ENCODE data around the gene NLGN4X.
"Not testable (repeated sequence)": the region's sequence is repeated elsewhere in the genome, so short reads cannot be mapped to it uniquely, and the experiment has no call there.

The NLGN4X gene

GRCh38 chrX:6005856-6006255 is 222.8 kb downstream of the NLGN4X start:
- DNase-seq (ENCODE audit: low read depth, low spot score): no peak

DNA sequence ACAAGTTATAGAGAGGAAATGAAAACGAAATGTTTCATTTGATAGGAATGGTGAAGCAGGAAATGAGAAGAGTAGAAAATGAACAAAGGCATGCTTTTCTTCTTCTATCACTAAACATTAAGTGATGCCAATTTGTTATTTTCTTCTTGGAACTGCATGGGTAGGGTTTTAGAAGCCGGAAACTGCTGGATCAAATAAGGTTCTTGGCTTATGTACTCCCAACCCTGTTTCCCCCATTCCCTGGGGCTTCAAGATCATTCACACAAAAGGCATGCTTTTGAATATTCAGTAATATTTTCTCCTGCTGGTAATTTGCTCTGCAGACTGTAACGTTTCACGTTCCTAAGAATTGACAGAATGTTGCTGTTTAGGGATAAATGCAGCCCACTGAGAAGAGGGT is 224.1 kb downstream of the NLGN4X start:
- no peak for DNase-seq (ENCODE audit: low read depth, low spot score)

DNA sequence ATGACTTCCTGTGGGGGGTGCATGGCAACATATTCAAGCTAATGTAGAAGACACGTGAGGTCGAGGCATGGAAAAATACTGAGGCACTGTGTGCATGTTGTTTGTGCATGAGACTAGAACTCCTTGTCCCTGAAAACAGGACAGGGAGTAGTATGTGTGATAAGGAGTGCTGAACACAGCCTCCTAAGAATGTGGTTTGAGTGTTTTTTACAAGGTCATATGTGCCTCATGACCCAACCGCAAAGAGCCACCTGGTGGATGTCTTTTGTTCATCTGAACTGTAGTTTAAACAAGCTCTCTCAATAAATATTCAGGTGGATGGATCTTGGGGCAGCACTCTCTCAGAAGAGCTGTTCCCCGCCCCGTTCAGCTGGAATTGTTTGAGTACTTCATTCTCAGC is 226.6 kb downstream of the NLGN4X start:
- no peak for DNase-seq (ENCODE audit: low read depth, low spot score)

DNA sequence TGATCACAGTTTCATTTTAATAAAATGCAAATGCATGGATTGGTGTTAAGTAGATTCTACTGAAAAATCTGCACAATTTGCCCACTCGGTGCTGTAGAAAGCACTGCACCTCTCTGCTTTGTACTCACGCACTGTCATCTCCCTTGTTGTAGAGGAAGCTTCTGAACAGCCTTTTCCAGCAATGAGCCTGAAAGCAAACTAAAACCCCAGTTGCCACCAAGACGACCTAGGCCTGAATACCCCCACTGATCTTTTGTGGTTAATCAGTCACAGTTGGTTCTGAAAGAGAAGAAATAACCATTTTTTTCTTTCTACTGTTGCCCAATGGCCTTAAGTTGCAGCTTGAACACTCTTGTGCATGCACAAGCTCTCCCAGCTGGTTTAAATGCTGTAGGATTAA is 229.8 kb downstream of the NLGN4X start:
- no peak for DNase-seq (ENCODE audit: low read depth, low spot score)

DNA sequence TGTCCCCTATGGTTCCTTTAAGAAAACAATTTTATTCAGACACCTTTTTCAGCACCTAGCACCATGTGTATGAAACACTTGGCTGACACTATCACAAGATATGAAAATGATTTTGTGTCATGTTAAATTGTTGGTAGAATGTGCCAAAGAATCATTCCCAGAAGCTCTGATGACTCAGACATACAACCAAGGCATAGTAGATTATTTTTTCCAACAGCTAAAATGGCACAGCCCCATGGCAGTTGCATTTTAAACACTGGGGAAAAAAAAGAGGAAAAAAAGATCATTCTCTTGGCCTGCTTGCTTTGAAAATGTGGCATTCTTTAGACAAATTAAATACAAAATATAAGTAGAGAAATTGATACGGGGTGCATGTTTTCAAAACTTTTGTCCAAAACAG is 230.2 kb downstream of the NLGN4X start:
- no peak for DNase-seq (ENCODE audit: low read depth, low spot score)

DNA sequence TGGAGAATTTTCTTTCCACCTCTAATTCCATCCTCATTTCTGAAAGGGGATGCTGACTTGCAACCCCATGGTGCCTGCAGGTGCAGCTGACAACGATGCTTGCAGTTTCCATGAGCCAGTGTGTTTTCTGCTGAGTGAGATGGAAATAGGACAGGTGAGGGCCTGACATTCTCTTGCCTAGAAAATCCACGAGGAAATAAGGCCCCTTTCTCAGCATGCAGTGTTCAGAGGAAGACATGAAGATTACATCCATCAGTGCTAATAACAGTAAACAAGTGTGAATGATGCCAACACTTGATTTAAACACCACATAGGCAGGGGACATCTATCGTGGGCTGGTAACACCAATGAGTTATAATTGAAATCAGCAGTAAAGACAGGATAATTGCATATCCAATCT is 237.3 kb downstream of the NLGN4X start:
- DNase-seq (ENCODE audit: low read depth, low spot score): no peak

DNA sequence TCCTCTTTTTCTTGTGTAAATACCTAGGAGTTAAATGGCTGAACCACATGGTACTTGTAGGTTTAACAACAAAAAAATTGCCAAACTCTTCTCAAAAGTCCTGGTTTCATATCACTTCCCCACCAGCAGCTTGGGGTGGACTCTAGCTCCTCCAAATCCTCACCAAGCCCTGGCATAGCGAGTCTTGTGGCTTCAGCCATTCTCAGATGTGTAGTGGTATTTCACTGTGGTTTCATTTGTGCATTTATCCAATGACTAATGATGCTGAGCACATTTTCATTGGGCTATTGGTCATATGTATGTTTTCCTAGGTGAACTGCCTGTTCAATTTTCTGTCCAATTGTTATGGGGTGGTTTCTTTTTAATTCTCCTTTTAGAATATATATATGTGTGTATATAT is 249.3 kb downstream of the NLGN4X start:
- DNase-seq (ENCODE audit: low read depth, low spot score): no peak

GRCh38 chrX:5976332-5976731 is 252.3 kb downstream of the NLGN4X start:
- DNase-seq (ENCODE audit: low read depth, low spot score): no peak

DNA sequence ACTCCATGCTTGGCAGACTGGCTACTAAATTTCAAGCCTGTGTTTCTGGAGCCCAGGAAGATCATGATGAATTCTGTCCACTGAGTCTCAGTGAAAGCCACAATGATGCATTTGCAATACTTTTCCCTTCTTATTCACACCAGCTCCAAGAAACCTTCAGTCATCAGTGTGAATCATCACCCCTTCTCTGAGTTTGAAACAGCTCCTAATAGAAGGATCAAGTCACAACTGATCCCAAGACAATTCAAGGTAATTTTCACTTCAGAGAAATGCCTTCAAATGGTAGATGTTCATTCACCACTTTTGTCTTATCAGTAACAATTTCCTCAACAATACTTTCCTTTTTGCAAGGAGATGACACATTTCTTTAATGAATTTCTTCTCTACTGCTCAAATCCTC is 257.4 kb downstream of the NLGN4X start:
- DNase-seq (ENCODE audit: low read depth, low spot score): no peak

GRCh38 chrX:5965406-5965805 is 263.3 kb downstream of the NLGN4X start:
- DNase-seq (ENCODE audit: low read depth, low spot score): no peak

- DNase-seq (ENCODE audit: low read depth, low spot score): no peak
Measured at GRCh38 chrX:5959286-5959685, 269.4 kb downstream of the NLGN4X start.

GRCh38 chrX:5958523-5958922 is 270.1 kb downstream of the NLGN4X start:
- no peak for DNase-seq (ENCODE audit: low read depth, low spot score)

- DNase-seq (ENCODE audit: low read depth, low spot score): no peak
Measured at GRCh38 chrX:5957506-5957905, 271.2 kb downstream of the NLGN4X start.

GRCh38 chrX:5936438-5936837 is 292.2 kb downstream of the NLGN4X start:
- no peak for DNase-seq (ENCODE audit: low read depth, low spot score)

GRCh38 chrX:5928224-5928623 is 300.4 kb downstream of the NLGN4X start:
- no peak for DNase-seq (ENCODE audit: low read depth, low spot score)

DNA sequence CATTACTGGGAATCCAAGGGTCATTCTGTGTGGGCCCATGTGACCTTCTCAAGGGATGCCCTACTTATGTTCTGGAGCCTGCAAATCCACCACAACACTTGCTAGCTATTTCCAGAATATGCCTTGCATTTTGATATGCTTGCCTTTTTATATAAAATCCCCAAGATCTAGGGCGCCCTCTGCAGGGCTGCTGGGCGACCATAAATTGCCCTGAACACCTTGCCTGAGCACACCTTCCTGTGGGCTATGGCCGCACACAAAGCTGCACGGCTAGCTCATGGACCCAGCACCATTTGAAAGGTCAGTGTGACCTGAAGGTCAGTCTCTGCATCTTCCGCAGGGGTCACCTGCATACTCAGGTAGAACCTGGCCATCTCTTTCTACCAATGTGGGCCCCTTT is 311.7 kb downstream of the NLGN4X start:
- DNase-seq (ENCODE audit: low read depth, low spot score): no peak

GRCh38 chrX:5915783-5916182 is 312.9 kb downstream of the NLGN4X start:
- DNase-seq (ENCODE audit: low read depth, low spot score): no peak

GRCh38 chrX:5907207-5907606 is 321.5 kb downstream of the NLGN4X start:
- DNase-seq (ENCODE audit: low read depth, low spot score): no peak

DNA sequence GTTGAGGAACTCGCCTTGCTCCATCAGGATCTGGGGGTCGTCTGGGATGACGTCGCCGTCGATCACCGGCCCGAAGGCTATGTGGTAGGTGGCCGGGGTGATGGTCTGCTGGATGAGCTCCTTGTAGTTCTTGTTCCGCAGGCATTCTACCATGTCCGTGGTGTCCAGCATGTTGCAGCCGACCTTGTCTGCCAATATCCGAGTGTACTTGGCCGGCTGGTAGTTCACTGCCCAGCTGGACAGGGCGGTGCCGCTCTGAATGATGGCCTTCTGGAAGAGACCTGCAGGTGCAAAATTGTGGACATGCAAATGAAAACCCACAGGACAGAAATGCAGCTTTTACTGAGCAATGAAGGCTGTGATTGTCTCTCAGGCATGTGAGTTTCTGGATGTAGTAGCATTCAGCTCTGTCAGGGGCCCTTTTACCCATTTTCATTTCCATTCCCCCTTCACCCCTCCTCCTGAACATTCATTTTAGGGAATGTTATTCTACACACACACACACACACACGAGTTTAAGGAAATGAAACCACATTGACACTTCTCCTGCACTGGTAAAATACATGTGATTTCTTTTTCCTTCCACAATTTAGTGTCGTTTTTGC is 325.0 kb downstream of the NLGN4X start:
- not testable (repeated sequence) for DNase-seq (ENCODE audit: low read depth, low spot score)

DNA sequence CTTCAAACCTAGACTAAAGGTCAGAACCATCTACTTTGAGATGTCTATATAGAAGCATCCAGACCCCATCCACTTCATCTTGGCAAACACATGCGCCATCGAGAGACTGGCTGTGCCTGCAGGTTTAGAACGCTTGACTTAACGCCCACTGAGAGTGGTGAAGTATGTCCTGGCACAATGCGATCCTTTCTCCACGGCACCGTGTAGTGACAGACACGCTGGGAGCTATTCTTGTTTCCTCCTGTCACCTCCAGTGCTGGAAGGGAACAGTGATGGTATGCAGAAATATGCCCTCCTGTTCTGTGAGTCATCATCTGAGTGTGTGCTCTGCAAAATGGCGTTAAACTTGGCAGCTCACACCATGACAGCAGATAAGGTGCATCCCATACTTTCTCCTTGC is 330.2 kb downstream of the NLGN4X start:
- DNase-seq (ENCODE audit: low read depth, low spot score): no peak

DNA sequence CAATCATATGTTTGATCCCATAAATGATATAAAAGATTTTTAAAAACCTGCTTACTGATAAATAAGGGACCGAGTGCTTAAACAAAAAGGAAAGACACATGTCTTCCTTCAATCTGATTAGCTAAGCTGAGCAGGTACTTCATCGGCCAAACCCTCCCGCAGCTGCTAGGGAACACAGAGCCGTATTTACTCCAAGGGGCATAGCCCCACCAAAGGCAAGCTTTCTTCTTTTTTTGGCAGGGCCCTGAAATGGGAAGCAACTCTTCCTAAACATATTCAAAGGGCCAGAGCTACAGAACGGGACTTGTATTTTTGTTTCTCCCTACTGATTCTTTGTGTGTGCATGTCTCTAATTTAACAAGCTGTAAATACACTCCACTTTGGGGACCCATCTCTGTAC is 337.3 kb downstream of the NLGN4X start:
- no peak for DNase-seq (ENCODE audit: low read depth, low spot score)

GRCh38 chrX:5876984-5877596 is 351.6 kb downstream of the NLGN4X start:
- DNase-seq (ENCODE audit: low read depth, low spot score): no peak

- no peak for DNase-seq (ENCODE audit: low read depth, low spot score)
Measured at GRCh38 chrX:5870238-5870637, 358.4 kb downstream of the NLGN4X start.

- DNase-seq (ENCODE audit: low read depth, low spot score): no peak
Measured at GRCh38 chrX:5869786-5870185, 358.9 kb downstream of the NLGN4X start.

Data from brain pericyte (primary cell).